G401 (cell line): ENCODE measurements around the gene SSNA1. TPM values are rescaled to one million over a fixed set of nuclear protein-coding genes. Genes with fewer than 3 reads are reported as not detected.

ENCODE experiments used
- DNase-seq: peaks from one replicate; pipeline ENCODE4 v3.0.0-alpha.2; 2015; ENCODE audit warnings: low spot score
- in situ Hi-C: cut with HindIII; loops from 2 replicates; pipeline ENCODE4 v1.10.0; 2016; ENCODE audit warnings: low sequenced_read_pairs, mixed read lengths
- total RNA-seq: library from RNA; depleted of rRNA; stranded (reverse); fragments of >200 nt; shearing (Covaris generic); gene quantifications from 2 replicates; pipeline ENCODE4 v1.2.3, GENCODE V29; 2014

SSNA1 gene
- total RNA-seq, 1 experiment from 2014 or later: 95.8 TPM

DNA sequence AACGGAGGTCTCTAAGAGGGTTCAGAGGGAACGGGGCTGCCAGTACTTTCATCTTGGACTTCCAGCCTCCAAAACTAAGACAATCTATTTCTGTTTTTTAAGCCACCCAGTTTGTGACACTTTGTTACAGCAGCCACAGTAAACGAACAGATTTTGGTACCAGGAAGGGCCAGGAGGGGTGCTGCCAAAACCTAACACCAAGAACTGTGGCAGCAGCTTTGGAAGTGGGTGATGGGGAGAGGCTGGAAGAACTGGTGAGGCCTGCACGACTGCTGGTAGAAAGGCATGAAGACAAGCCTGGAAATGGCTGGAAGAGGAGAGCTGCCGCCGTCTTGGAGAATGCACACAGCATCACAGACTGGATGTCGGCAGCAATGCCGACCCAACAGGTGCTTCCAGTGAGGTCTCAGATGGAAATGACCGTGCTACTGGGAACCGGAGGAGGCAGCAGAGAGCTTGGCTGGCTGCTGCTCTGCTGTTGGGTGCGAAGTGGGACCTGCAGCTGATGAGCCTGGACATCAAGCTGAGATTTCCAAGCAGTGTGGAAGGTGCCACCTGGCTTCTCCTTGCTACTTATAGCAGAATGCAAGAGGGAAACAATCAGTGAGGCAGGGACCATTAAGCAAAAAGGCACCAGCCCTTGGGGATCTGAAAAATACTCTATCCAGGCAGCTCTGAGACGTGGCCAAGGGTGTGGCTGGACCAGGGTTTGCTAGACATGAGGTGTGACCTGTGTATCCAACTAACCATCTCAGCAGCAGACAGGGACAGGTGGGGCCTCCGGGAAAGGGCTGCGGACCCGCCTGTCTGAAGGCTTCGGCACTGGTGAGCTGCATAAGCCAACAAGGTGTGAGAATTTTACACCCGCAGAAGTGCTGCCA, 11.9 kb upstream of the SSNA1 start:
- peak; percentile 87 for DNase-seq
- in situ Hi-C loops: no loop called here

GRCh38 chr9:137178201-137178938, 10.1 kb upstream of the SSNA1 start:
- in situ Hi-C loops: no loop called here
- DNase-seq: no peak

GRCh38 chr9:137178939-137179630, 9.4 kb upstream of the SSNA1 start:
- DNase-seq: no peak
- in situ Hi-C loops: no loop called here

GRCh38 chr9:137179761-137180160, 8.7 kb upstream of the SSNA1 start:
- no peak for DNase-seq

GRCh38 chr9:137180491-137180890, 8.0 kb upstream of the SSNA1 start:
- no peak for DNase-seq
- in situ Hi-C loops: no loop called here

More at GRCh38 chr9:137179761-137180160, 8.7 kb upstream of the SSNA1 start:
- in situ Hi-C loops: no loop called here

GRCh38 chr9:137181680-137182079, 6.8 kb upstream of the SSNA1 start:
- in situ Hi-C loops: no loop called here
- DNase-seq: no peak

DNA sequence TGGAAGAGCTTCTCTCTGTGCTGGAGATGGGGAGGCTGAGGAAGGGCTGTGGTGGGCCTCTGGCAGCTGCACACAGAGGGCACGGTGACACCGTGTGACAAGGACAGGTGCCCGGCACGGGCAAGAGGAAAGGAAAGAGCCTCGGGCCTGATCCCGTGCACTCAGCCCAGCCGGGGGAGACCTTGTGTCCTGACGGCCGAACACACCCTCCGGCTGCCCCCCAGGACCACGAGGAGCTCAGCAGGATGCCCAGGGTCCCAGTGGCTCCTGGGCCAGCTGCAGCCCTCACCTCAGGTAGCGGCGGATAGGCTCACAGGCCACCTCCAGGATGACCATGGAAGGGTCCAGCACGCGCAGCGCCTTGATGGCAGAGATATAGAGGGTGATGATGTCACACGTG, 5.6 kb upstream of the SSNA1 start:
- in situ Hi-C loops: no loop called here
- DNase-seq: no peak

- in situ Hi-C loops: no loop called here
- DNase-seq: no peak
Measured at GRCh38 chr9:137183980-137184595, 4.4 kb upstream of the SSNA1 start.

- in situ Hi-C loops: no loop called here
- no peak for DNase-seq
Measured at GRCh38 chr9:137184881-137185660, 3.4 kb upstream of the SSNA1 start.

GRCh38 chr9:137185921-137186320, 2.6 kb upstream of the SSNA1 start:
- in situ Hi-C loops: no loop called here
- no peak for DNase-seq

DNA sequence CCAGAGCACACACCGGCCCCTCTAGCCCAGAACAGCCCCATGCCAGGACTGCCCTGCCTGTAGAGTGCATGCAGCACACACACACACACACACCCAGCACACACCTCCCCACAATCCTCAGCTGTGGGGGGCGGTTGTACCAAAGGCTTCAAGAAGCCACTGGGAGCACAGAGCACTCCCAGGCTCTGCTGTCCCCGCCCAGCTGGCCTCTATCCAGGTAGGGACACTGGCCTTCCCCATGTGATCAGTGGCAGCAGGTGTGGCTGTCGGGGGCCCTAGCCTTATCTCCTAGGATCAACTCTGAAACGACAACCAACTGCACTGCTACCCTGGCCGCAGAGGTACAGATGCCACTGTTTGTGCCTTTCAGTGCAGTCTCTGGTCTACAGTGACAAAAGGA, 2.1 kb upstream of the SSNA1 start:
- DNase-seq: no peak
- in situ Hi-C loops: no loop called here

DNA sequence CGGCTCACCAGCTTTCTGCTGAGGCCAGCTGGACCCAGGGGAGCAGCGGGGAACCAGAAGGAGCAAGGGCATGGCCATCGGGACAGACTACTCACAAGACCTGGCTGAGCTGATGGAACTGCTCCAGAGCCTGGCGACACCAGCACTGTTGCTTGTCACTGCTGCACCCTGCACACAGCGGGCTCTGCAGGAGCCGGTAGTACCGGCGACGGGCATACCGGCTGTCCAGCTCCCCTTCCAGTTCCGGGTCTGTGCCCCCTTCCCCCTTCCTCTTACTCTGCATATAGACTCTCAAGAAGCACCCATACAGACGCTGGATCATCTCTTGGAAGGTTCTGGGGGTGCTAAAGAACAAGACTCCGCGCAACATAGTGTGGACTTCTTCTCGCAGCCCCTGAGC, 1.1 kb upstream of the SSNA1 start:
- no peak for DNase-seq
- in situ Hi-C loops: no loop called here

DNA sequence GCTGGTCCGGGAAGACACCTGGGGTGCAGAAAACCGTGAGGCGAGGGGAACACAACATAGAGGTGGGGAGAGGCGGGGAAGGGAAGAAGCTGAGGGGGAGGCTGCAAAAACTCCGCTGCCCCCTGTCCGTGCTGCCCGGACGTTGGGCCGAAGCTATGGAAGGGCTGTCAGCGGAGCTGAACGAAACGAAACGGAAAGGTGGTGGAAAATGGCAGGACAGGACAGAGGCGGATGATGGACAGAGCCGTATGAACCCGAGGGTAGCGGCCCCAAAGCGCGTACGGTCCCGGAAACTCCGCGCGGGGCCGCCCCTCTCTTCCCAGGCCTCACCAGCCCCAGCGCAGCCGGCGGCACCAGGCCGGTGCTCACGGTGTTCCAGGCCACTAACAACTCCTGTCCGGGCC, 388 bp upstream of the SSNA1 start:
- in situ Hi-C loops: no loop called here
- DNase-seq: no peak

GRCh38 chr9:137189297-137190295, 1.1 kb downstream of the SSNA1 start:
- in situ Hi-C loops: no loop called here
- DNase-seq: no peak

DNA sequence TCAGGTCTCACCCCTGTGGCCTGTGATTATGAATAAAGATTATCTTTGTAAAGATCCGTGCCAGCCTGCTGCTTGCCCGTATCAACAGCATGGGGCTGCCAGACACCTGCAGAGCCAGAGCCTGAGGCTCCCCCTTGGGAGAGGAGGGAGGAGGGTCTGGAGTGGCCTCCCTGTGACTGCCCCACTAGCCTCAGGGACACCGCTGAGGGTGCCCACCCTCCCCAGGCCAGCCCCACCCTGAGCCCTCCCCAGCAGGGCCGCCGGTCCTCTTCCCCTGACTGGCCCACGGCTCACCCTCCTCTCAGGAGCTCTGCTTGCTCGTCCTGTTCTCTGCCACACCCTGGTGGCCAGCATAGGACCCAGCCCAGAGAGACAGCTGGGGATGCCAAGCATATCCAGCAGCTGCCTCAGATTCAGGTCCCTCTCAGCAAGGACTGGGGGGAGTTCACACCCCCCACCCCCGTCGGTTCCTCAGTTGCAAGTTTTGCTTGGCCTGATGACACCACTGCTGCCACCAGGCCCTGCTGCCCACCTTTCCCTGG, 1.9 kb downstream of the SSNA1 start:
- no peak for DNase-seq
- in situ Hi-C loops: no loop called here

- no peak for DNase-seq
- in situ Hi-C loops: no loop called here
Measured at GRCh38 chr9:137191245-137191644, 2.8 kb downstream of the SSNA1 start.

- in situ Hi-C loops: no loop called here
Measured at GRCh38 chr9:137191691-137192447, 3.4 kb downstream of the SSNA1 start.

More at GRCh38 chr9:137191691-137192447, 3.4 kb downstream of the SSNA1 start:
- peak; percentile 44 for DNase-seq
